ENCODE results near the gene AHDC1.
"Not testable (repeated sequence)": the region's sequence is repeated elsewhere in the genome, so short reads cannot be mapped to it uniquely, and the experiment has no call there.

Gene AHDC1

GRCh38 chr1:27548858-27549719 is 54.9 kb downstream of the AHDC1 start:
- no peak for DNase-seq

GRCh38 chr1:27548136-27548853 is 55.6 kb downstream of the AHDC1 start:
- no peak for DNase-seq

GRCh38 chr1:27547220-27548116 is 56.5 kb downstream of the AHDC1 start:
- no peak for DNase-seq

- no peak for DNase-seq
Measured at GRCh38 chr1:27545876-27546275, 58.1 kb downstream of the AHDC1 start.

GRCh38 chr1:27545271-27545670 is 58.7 kb downstream of the AHDC1 start:
- DNase-seq = no peak

- DNase-seq = no peak
Measured at GRCh38 chr1:27544834-27545233, 59.1 kb downstream of the AHDC1 start.

GRCh38 chr1:27543284-27543683 is 60.7 kb downstream of the AHDC1 start:
- DNase-seq = no peak

- peak; percentile 31 for DNase-seq
Measured at GRCh38 chr1:27542463-27543273, 61.3 kb downstream of the AHDC1 start.

- DNase-seq = no peak
Measured at GRCh38 chr1:27539901-27540861, 63.8 kb downstream of the AHDC1 start.

GRCh38 chr1:27538793-27539192 is 65.2 kb downstream of the AHDC1 start:
- DNase-seq = no peak

GRCh38 chr1:27538305-27538676 is 65.7 kb downstream of the AHDC1 start:
- not testable (repeated sequence) for DNase-seq

GRCh38 chr1:27536767-27537166 is 67.2 kb downstream of the AHDC1 start:
- DNase-seq = no peak

- no peak for DNase-seq
Measured at GRCh38 chr1:27536010-27536757, 67.8 kb downstream of the AHDC1 start.

- DNase-seq = no peak
Measured at GRCh38 chr1:27535386-27535785, 68.6 kb downstream of the AHDC1 start.

GRCh38 chr1:27531959-27532685 is 71.8 kb downstream of the AHDC1 start:
- no peak for DNase-seq

GRCh38 chr1:27530192-27530591 is 73.8 kb downstream of the AHDC1 start:
- no peak for DNase-seq

GRCh38 chr1:27529704-27530018 is 74.3 kb downstream of the AHDC1 start:
- DNase-seq = no peak

- peak; percentile 24 for DNase-seq
Measured at GRCh38 chr1:27528818-27529703, 74.9 kb downstream of the AHDC1 start.
